Stimulated activated CD8-positive, alpha-beta memory T cell treated with anti-CD3 and anti-CD28 coated beads, Interleukin-4, amount 100 ng/mL, for 1 hour (primary cell): ENCODE results near the gene SLC22A17.

ENCODE experiments used
- DNase-seq, 2 donors: peaks; one replicate each; pipeline ENCODE4 v3.0.0-alpha.2; 2020; ENCODE audit warnings: low read depth in 2 of 2, low spot score in 1 of 2

The SLC22A17 gene

GRCh38 chr14:23382276-23382675 is 29.6 kb upstream of the SLC22A17 start:
- DNase-seq = no peak

GRCh38 chr14:23381871-23382270 is 29.2 kb upstream of the SLC22A17 start:
- DNase-seq = no peak

- DNase-seq = no peak
Observed at GRCh38 chr14:23380976-23381375, 28.3 kb upstream of the SLC22A17 start.

- no peak for DNase-seq
Observed at GRCh38 chr14:23380197-23380914, 27.7 kb upstream of the SLC22A17 start.

- DNase-seq = peak; percentile 22 to 39
Observed at GRCh38 chr14:23379366-23380196, 26.9 kb upstream of the SLC22A17 start.

- DNase-seq = no peak
Observed at GRCh38 chr14:23378612-23379220, 26.0 kb upstream of the SLC22A17 start.

GRCh38 chr14:23377573-23378563 is 25.2 kb upstream of the SLC22A17 start:
- DNase-seq = no peak

GRCh38 chr14:23377198-23377550 is 24.5 kb upstream of the SLC22A17 start:
- no peak for DNase-seq

- DNase-seq = no peak
Observed at GRCh38 chr14:23376482-23377197, 24.0 kb upstream of the SLC22A17 start, which contains the start of gene CMTM5. Gene CMTM5, plus strand, starts transcription at chr14:23377046. Its CDS starts 206 bp downstream, at chr14:23377252.

- no peak for DNase-seq
Observed at GRCh38 chr14:23375527-23376251, 23.0 kb upstream of the SLC22A17 start.

GRCh38 chr14:23373041-23373440 is 20.4 kb upstream of the SLC22A17 start:
- no peak for DNase-seq

- no peak for DNase-seq
Observed at GRCh38 chr14:23372509-23372908, 19.8 kb upstream of the SLC22A17 start, which contains the start of gene IL25. Gene IL25, plus strand, starts transcription at chr14:23372809.

- DNase-seq = no peak
Observed at GRCh38 chr14:23371865-23372264, 19.2 kb upstream of the SLC22A17 start.

- no peak for DNase-seq
Observed at GRCh38 chr14:23370221-23370620, 17.5 kb upstream of the SLC22A17 start.

GRCh38 chr14:23366426-23366921 is 13.8 kb upstream of the SLC22A17 start:
- DNase-seq = no peak

GRCh38 chr14:23365732-23366425 is 13.2 kb upstream of the SLC22A17 start:
- DNase-seq = no peak

- no peak for DNase-seq
Observed at GRCh38 chr14:23365036-23365731, 12.5 kb upstream of the SLC22A17 start, which contains the start of gene EFS. Gene EFS, minus strand, starts transcription at chr14:23365172. Its CDS starts 147 bp downstream, at chr14:23365025.
